DMS 273 treated with DMSO at 0.1 percent for 48 hours (cell line): Measurements from ENCODE around the gene CYB561D2.
A peak's percentile ranks its signal among the peaks of the same experiment; 100 is the strongest.

ENCODE experiments used
- DNase-seq: peaks from one replicate; lab custom pipeline; 2025; lab: John Stamatoyannopoulos, UW

The CYB561D2 gene

GRCh38 chr3:50365842-50366220, 15.2 kb downstream of the CYB561D2 start:
- DNase-seq = no peak

GRCh38 chr3:50369012-50369670, 18.5 kb downstream of the CYB561D2 start:
- DNase-seq = no peak

- DNase-seq = no peak
These were observed 19.9 kb downstream of the CYB561D2 start for GRCh38 chr3:50370594-50370993.

- DNase-seq = no peak
These were observed 20.5 kb downstream of the CYB561D2 start for GRCh38 chr3:50371133-50371685.

- no peak for DNase-seq
These were observed 21.7 kb downstream of the CYB561D2 start for GRCh38 chr3:50372349-50372748.

GRCh38 chr3:50373146-50374051, 22.7 kb downstream of the CYB561D2 start:
- no peak for DNase-seq

- no peak for DNase-seq
These were observed 23.9 kb downstream of the CYB561D2 start for GRCh38 chr3:50374363-50375257.

GRCh38 chr3:50375258-50375931, 24.7 kb downstream of the CYB561D2 start:
- DNase-seq = no peak

GRCh38 chr3:50378024-50378423, 27.4 kb downstream of the CYB561D2 start:
- no peak for DNase-seq

- DNase-seq = no peak
These were observed 28.1 kb downstream of the CYB561D2 start for GRCh38 chr3:50378757-50379156.

GRCh38 chr3:50380405-50381085, 29.9 kb downstream of the CYB561D2 start:
- no peak for DNase-seq

- DNase-seq = peak; percentile 35
These were observed 30.7 kb downstream of the CYB561D2 start for GRCh38 chr3:50381383-50381782.

GRCh38 chr3:50382722-50383121, 32.1 kb downstream of the CYB561D2 start:
- no peak for DNase-seq

GRCh38 chr3:50383750-50384149, 33.1 kb downstream of the CYB561D2 start:
- no peak for DNase-seq

GRCh38 chr3:50385754-50386153, 35.1 kb downstream of the CYB561D2 start:
- DNase-seq = no peak

- no peak for DNase-seq
These were observed 37.5 kb downstream of the CYB561D2 start for GRCh38 chr3:50388016-50388719.

- no peak for DNase-seq
These were observed 38.2 kb downstream of the CYB561D2 start for GRCh38 chr3:50388720-50389413.

GRCh38 chr3:50389414-50389767, 38.7 kb downstream of the CYB561D2 start:
- DNase-seq = no peak

GRCh38 chr3:50390508-50391224, 40.0 kb downstream of the CYB561D2 start:
- peak; percentile 52 for DNase-seq
